SK-N-SH (cell line): Measurements from ENCODE around the gene RASGRP2. TPM values are rescaled to one million over a fixed set of nuclear protein-coding genes. Genes with fewer than 3 reads are reported as not detected.

Experiments
- CTCF ChIA-PET: fragments of 300-600, 350-600 bp; formaldehyde crosslinking; extraction: SDS; loops from one replicate; lab custom pipeline; 2021; lab: Yijun Ruan, JAX
- POLR2A ChIA-PET: fragments of 350-600 bp; sonication (Branson Sonifier 250); formaldehyde crosslinking; extraction: SDS; loops from one replicate; lab custom pipeline; 2020; ENCODE audit warnings: antibody characterized with exemption, inconsistent platforms; lab: Yijun Ruan, JAX
- DNase-seq: peaks from one replicate; pipeline ENCODE4 v3.0.0; 2012
- H2AFZ ChIP-seq: fragments of 200-600 bp; sonication (generic); 2 replicates; pipeline ENCODE4 v1.8.1; 2016; ENCODE audit warnings: antibody characterized with exemption, mild to moderate bottlenecking, low read depth
- H3F3A ChIP-seq: fragments of 200-600 bp; sonication (generic); replicated peaks from 2 replicates; pipeline ENCODE3; 2016; ENCODE audit warnings: antibody characterized with exemption, mild to moderate bottlenecking; ENCODE audit not compliant: insufficient read depth
- H3K27ac ChIP-seq, 2 experiments: fragments of 200-500 bp in 1 of 2; fragments of 200-600 bp in 1 of 2; sonication (Bioruptor generic) in 1 of 2; sonication (generic), shearing (Covaris generic) in 1 of 2; 2 replicates each; pipeline versions ENCODE4 v1.5.1 to v1.6.1; 2014 to 2016; ENCODE audit warnings: low read depth in 2 of 2, inconsistent platforms in 1 of 2, low read length in 1 of 2, mild to moderate bottlenecking in 1 of 2, mixed read lengths in 1 of 2
- H3K27me3 ChIP-seq: fragments of 200-600 bp; sonication (generic), shearing (Covaris generic); 2 replicates; pipeline ENCODE4 v1.6.1; 2016; ENCODE audit warnings: mixed run types; ENCODE audit not compliant: insufficient read depth
- H3K36me3 ChIP-seq, 2 experiments: fragments of 200-500 bp in 1 of 2; fragments of 200-600 bp in 1 of 2; sonication (Bioruptor generic) in 1 of 2; sonication (generic) in 1 of 2; replicated peaks in 1 of 2; 2 replicates each; pipeline versions ENCODE3 to v1.5.1; 2014 to 2016; ENCODE audit warnings: low read length in 1 of 2, mild to moderate bottlenecking in 1 of 2; ENCODE audit not compliant: insufficient read depth in 2 of 2, control insufficient read depth in 1 of 2
- H3K4me1 ChIP-seq, 2 experiments: fragments of 200-500 bp in 1 of 2; fragments of 200-600 bp in 1 of 2; sonication (Bioruptor generic) in 1 of 2; sonication (generic), shearing (Covaris generic) in 1 of 2; 2 replicates each; pipeline versions ENCODE4 v1.5.1 to v1.6.1; 2014 to 2016; ENCODE audit warnings: low read depth in 1 of 2, low read length in 1 of 2, mixed run types in 1 of 2; ENCODE audit not compliant: insufficient read depth in 2 of 2, control insufficient read depth in 1 of 2
- H3K4me2 ChIP-seq: fragments of 200-600 bp; sonication (generic), shearing (Covaris generic); 2 replicates; pipeline ENCODE4 v1.6.1; 2017; ENCODE audit warnings: mixed run types
- H3K4me3 ChIP-seq, 2 experiments: fragments of 200-500 bp in 1 of 2; fragments of 200-600 bp in 1 of 2; sonication (Bioruptor generic) in 1 of 2; sonication (generic), shearing (Covaris generic) in 1 of 2; 2 replicates each; pipeline versions ENCODE4 v1.5.1 to v1.8.1; 2014 to 2016; ENCODE audit warnings: low read depth in 2 of 2, inconsistent platforms in 1 of 2, low read length in 1 of 2, mild to moderate bottlenecking in 1 of 2, mixed read lengths in 1 of 2, moderate library complexity in 1 of 2
- H3K79me2 ChIP-seq: fragments of 200-600 bp; sonication (generic); 2 replicates; pipeline ENCODE4 v1.8.1; 2017; ENCODE audit warnings: mild to moderate bottlenecking; ENCODE audit not compliant: insufficient read depth
- H3K9ac ChIP-seq: fragments of 200-600 bp; sonication (generic); 2 replicates; pipeline ENCODE4 v1.6.1; 2017; ENCODE audit warnings: mixed run types
- H3K9me2 ChIP-seq: fragments of 200-600 bp; sonication (generic); 2 replicates; pipeline ENCODE4 v1.6.1; 2017; ENCODE audit warnings: mixed run types
- H3K9me3 ChIP-seq: fragments of 200-600 bp; sonication (generic); 2 replicates; pipeline ENCODE4 v1.6.1; 2017; ENCODE audit warnings: mixed run types, mild to moderate bottlenecking, moderate library complexity
- H4K20me1 ChIP-seq: fragments of 200-600 bp; sonication (generic); 2 replicates; pipeline ENCODE4 v1.6.1; 2017; ENCODE audit warnings: mild to moderate bottlenecking, mixed run types; ENCODE audit not compliant: insufficient read depth
- EZH2phosphoT487 ChIP-seq: fragments of 200-600 bp; sonication (generic); IDR thresholded peaks from 2 replicates; pipeline ENCODE4 v1.6.1; 2017; ENCODE audit warnings: low read depth, mixed run types, mild to moderate bottlenecking, antibody characterized with exemption, moderate library complexity, borderline replicate concordance
- FOSL2 ChIP-seq: IDR thresholded peaks from 2 replicates; pipeline ENCODE4 v1.4.0; 2012; ENCODE audit warnings: low read depth, mild to moderate bottlenecking, moderate library complexity, borderline replicate concordance
- FOXM1 ChIP-seq: IDR thresholded peaks from 2 replicates; pipeline ENCODE4 v1.4.0; 2012; ENCODE audit warnings: low read depth, mild to moderate bottlenecking
- NRF1 ChIP-seq: IDR thresholded peaks from 2 replicates; pipeline ENCODE4 v1.6.1; 2012; ENCODE audit warnings: low read depth, mild to moderate bottlenecking, low read length
- RCOR1 ChIP-seq: fragments of 150-350 bp; IDR thresholded peaks from 2 replicates; pipeline ENCODE4 v1.6.1; 2017; ENCODE audit warnings: antibody characterized with exemption, low read length
- WGBS: methylation state at CpG from one replicate; pipeline ENCODE4 v1.1.6; 2017; ENCODE audit warnings: low lambda C conversion rate; 5-methylcytosine and 5-hydroxymethylcytosine counted together
- polyA plus RNA-seq, 3 experiments: library from polyadenylated mRNA; depleted of rRNA; stranded (reverse); fragments of >200 nt; gene quantifications; 2 replicates each; pipeline ENCODE4 v1.2.3, GENCODE V29; 2012

The RASGRP2 gene
- polyA plus RNA-seq, 1 of the 3 experiments (the other 2 are of a cell fraction): 1.6 TPM

GRCh38 chr11:64712430-64713015 is 31.4 kb downstream of the RASGRP2 start:
- no peak for TF ChIP-seq FOXM1
- no peak for TF ChIP-seq EZH2phosphoT487

GRCh38 chr11:64711956-64712362 is 32.0 kb downstream of the RASGRP2 start:
- WGBS: 91% methylated on average over 19 of the region's 19 CpGs
- TF ChIP-seq FOSL2: no peak
- TF ChIP-seq, all 33 proteins: peak for 0
- H3K27ac ChIP-seq: peak overlapping the region in 1 of 2 experiments; percentile 0; a peak in 1 of 4 replicates
- H3F3A ChIP-seq: peaks cover 6% of the 10 kb centered on the region
- no peak overlapping the region for H2AFZ ChIP-seq
- no peaks in the 10 kb centered on the region for H4K20me1 ChIP-seq
- no peak overlapping the region for H3K4me2 ChIP-seq
- H3K4me3 ChIP-seq: no peak overlapping the region
- no peaks in the 10 kb centered on the region for H3K9me2 ChIP-seq
- CTCF ChIA-PET: interaction anchor here (5.0 kb wide), 1 partner anchor 23 kb away, joined by 37 read pairs; no protein-coding TSS in a partner anchor
- no peaks in the 10 kb centered on the region for H3K79me2 ChIP-seq
- no peak overlapping the region for H3K9ac ChIP-seq
- no peaks in the 10 kb centered on the region for H3K36me3 ChIP-seq
- POLR2A ChIA-PET: no interaction called here
- peaks cover 0 to 31% of the 10 kb centered on the region in 2 experiments; a peak in 3 of 4 replicates for H3K4me1 ChIP-seq
- no peak for DNase-seq
- no peaks in the 10 kb centered on the region for H3K27me3 ChIP-seq
- no peaks in the 10 kb centered on the region for H3K9me3 ChIP-seq

More at GRCh38 chr11:64712430-64713015, 31.4 kb downstream of the RASGRP2 start:
- Histone ChIP-seq H3K9me2 (no peaks in the 10 kb centered on the region), H3K27ac (no peak overlapping the region), H3K79me2 (no peaks in the 10 kb centered on the region), H3K4me1 (peaks cover 0 to 37% of the 10 kb centered on the region in 2 experiments; a peak in 3 of 4 replicates), H3K4me3 (no peak overlapping the region), H2AFZ (no peak overlapping the region), H3K9me3 (no peaks in the 10 kb centered on the region), H3K27me3 (peaks cover 4% of the 10 kb centered on the region; the same call in 1 of the 2 replicates), H3K4me2 (no peak overlapping the region), H3F3A (peaks cover 6% of the 10 kb centered on the region), H4K20me1 (no peaks in the 10 kb centered on the region), H3K36me3 (no peaks in the 10 kb centered on the region), H3K9ac (no peak overlapping the region)
- ChIA-PET POLR2A (no interaction called here), CTCF (interaction anchor here (0.9 kb wide), 1 partner anchor 8 kb away, joined by 3 read pairs; no protein-coding TSS in a partner anchor)
- WGBS: 67% methylated on average over 21 of the region's 45 CpGs
- DNase-seq: peak; percentile 61

- peak; percentile 70 for DNase-seq
- no peaks in the 10 kb centered on the region for H3K9me3 ChIP-seq
- WGBS: 95% methylated on average over 30 of the region's 46 CpGs
- H4K20me1 ChIP-seq: no peaks in the 10 kb centered on the region
- no peak overlapping the region for H2AFZ ChIP-seq
- H3K4me2 ChIP-seq: no peak overlapping the region
- H3K27me3 ChIP-seq: no peaks in the 10 kb centered on the region
- no peaks in the 10 kb centered on the region for H3K79me2 ChIP-seq
- peaks cover 0 to 25% of the 10 kb centered on the region in 2 experiments; a peak in 3 of 4 replicates for H3K4me1 ChIP-seq
- H3K9ac ChIP-seq: no peak overlapping the region
- CTCF ChIA-PET: interaction anchor here (0.7 to 5.0 kb wide), 4 partner anchors 8 to 22 kb away, joined by 3 to 37 read pairs (median 6); partner anchors contain the start of gene NRXN2
- H3F3A ChIP-seq: peaks cover 6% of the 10 kb centered on the region
- no peaks in the 10 kb centered on the region for H3K9me2 ChIP-seq
- no peak overlapping the region for H3K4me3 ChIP-seq
- POLR2A ChIA-PET: interaction anchor here (0.6 kb wide), 1 partner anchor 16 kb away, joined by 3 read pairs; no protein-coding TSS in a partner anchor
- no peaks in the 10 kb centered on the region for H3K36me3 ChIP-seq
- TF ChIP-seq NRF1: no peak
- TF ChIP-seq RCOR1: no peak
- H3K27ac ChIP-seq: peak overlapping the region in 1 of 2 experiments; percentile 40; a peak in 1 of 4 replicates
These were observed 32.6 kb downstream of the RASGRP2 start for GRCh38 chr11:64711138-64711955.
